ENCODE data around the gene GPR83. TPM values are rescaled to one million over a fixed set of nuclear protein-coding genes. Genes with fewer than 3 reads are reported as not detected.

Gene GPR83
- total RNA-seq (2022; extraction: Qiagen RNA extraction), result 0.03 to 0.08 TPM (median 0.05 TPM) in 5 replicates

DNA sequence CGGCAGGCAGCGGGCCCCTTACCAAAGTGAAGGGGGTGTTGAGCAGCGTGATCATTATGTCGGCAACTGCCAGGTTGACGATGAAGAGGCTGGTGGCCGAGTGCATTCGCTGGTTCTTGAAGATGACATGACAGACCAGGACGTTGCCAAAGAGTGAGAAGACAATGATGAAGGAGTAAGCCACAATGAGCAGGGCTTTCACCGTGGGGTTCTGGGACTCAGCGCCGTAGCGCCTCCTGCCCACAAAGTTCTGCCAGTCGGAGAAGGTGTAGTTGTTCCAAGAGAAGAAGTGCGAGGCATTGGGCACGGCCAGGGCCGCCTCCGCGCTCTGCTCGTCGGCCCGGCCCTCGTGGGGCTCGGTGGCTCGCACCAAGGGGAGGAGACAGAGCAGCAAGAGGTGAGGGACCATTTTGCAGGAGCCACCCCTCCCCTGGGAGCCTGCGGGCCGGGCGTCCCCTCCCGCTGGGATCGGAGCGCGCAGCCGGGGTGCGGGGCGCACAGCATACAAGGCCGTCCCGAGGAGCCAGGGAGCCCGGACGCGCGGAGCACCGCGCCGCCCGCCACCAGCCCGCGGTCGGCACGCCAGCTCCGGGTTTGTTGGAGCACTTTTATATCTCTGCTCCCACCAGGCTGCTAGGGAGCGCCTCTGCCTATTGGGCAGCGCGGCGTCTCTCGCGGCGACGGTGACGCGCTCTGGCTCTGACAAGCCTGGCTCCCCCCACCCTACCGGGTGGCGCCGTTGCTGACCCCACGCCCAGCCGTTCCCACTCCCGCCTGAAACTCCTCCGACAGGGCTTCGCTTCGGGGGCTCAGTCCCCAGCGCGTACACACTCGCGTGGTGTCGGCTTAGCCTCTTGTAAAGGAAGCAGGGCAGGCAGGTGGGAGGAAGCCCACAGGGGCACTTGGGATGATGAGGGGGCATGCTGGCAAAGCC is at the start of gene GPR83:
TSS of gene GPR83 (minus strand) at position 581 of the 934 bp plus-strand sequence. CDS start at position 409, 172 bp downstream.

Other genes with a start within 250 kb of the GPR83 start
- not detected in 5 replicates for gene IZUMO1R, start 96.8 kb downstream of the GPR83 start, total RNA-seq (2022; extraction: Qiagen RNA extraction)
- 12.5 to 20.3 TPM (median 15.1 TPM) in 5 replicates for gene MRE11, start 92.4 kb upstream of the GPR83 start, total RNA-seq (2022; extraction: Qiagen RNA extraction)
- gene ANKRD49, start 92.6 kb upstream of the GPR83 start, total RNA-seq (2022; extraction: Qiagen RNA extraction), result 6.3 to 7.9 TPM (median 6.6 TPM) in 5 replicates
- not detected in 5 replicates for gene C11orf97, start 111.0 kb upstream of the GPR83 start, total RNA-seq (2022; extraction: Qiagen RNA extraction)
- gene FUT4, start 142.5 kb upstream of the GPR83 start, total RNA-seq (2022; extraction: Qiagen RNA extraction), result 2.2 to 2.9 TPM (median 2.6 TPM) in 5 replicates
- 0.07 to 0.47 TPM (median 0.15 TPM) in 5 replicates for gene PIWIL4, start 165.9 kb upstream of the GPR83 start, total RNA-seq (2022; extraction: Qiagen RNA extraction)